Ovary (tissue), 3 donors: ENCODE data around the gene MARCOL.

Source experiments
- EP300 ChIP-seq: sonication (generic); formaldehyde crosslinking; IDR thresholded peaks from one replicate; pipeline ENCODE4 v1.6.1; 2017; ENCODE audit warnings: antibody characterized with exemption
- TF ChIP-seq, protein P1 (sequence below), 3 donors: fragments of 450-650 bp in 2 of 3; fragments of 200-600 bp in 1 of 3; IDR thresholded peaks; one replicate each; pipeline versions ENCODE4 v1.5.1 to v1.8.0; 2016 to 2022; ENCODE audit warnings: antibody characterized with exemption in 3 of 3, mild to moderate bottlenecking in 1 of 3
- donor health status: DM: no; HTN: no; CAD: no.

DNA sequence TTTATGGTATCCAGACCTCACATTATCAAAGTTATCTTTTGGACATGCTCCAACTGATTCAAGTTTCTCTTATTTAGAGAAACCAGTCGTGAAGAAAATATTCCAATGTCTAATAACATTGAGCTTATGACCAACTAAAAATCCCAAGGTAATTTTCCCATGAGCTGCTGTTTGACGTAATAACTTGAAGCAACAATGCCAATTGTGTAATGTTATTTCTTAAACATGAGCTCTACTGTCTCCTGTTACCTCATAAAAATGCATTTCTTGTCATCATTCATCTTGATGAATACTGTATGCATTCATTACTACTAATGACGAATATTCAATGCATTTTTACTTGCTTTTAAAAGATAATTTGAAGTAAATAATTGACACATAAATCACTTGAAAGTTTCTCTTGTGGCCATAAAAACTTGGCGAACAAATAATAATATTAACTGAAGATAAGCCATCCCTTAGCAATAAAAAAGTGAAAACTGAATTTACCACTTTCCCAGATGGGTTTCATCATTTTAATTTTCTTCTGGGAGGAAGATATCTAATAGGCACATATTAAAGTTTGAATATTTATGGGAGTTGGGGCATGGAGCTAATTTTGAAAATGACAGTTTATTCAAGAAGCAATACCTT lies 424 bp upstream of the MARCOL start:
- TF ChIP-seq, protein P1, sequence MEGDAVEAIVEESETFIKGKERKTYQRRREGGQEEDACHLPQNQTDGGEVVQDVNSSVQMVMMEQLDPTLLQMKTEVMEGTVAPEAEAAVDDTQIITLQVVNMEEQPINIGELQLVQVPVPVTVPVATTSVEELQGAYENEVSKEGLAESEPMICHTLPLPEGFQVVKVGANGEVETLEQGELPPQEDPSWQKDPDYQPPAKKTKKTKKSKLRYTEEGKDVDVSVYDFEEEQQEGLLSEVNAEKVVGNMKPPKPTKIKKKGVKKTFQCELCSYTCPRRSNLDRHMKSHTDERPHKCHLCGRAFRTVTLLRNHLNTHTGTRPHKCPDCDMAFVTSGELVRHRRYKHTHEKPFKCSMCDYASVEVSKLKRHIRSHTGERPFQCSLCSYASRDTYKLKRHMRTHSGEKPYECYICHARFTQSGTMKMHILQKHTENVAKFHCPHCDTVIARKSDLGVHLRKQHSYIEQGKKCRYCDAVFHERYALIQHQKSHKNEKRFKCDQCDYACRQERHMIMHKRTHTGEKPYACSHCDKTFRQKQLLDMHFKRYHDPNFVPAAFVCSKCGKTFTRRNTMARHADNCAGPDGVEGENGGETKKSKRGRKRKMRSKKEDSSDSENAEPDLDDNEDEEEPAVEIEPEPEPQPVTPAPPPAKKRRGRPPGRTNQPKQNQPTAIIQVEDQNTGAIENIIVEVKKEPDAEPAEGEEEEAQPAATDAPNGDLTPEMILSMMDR (IDR thresholded peaks at IDR 0.05): no peak
- TF ChIP-seq EP300: no peak
